ENCODE data around the gene STPG2. TPM values are rescaled to one million over a fixed set of nuclear protein-coding genes. Genes with fewer than 3 reads are reported as not detected.

STPG2 gene
- total and polyA plus RNA-seq, 10 of the 15 experiments (the other 5 are each of a cell fraction or from before 2014, with no cell fraction given) = 0.13 to 0.24 TPM; not detected in 8

DNA sequence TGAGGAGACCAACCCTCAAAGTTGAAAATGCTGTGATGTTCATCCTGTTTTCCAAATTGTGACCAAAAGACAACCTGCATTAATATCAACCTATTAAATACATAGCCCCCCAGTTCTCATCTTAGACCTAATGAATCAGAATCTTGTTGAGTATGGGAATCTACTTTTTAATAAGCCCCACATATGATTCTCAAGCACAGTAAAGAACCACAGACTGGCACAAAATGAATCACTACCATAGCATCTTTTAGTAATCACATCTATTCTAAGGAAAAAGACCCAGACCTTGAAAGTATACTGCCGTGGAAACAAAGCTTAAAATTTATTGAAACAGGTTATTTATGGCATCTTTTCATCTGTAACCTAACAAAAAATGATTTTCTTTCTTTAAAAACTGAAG lies 152.9 kb downstream of the STPG2 start:
- no peak for ATAC-seq
- DNase-seq (ENCODE audit: low read depth, low spot score) = no peak
- no peak for FAIRE-seq
- Histone ChIP-seq H3K36me3 (ENCODE audit: control insufficient read depth in 2 of 2, insufficient read depth in 2 of 2, low read length in 1 of 2) (no peaks in the 10 kb centered on the region), H3K9me3 (replicated peaks; ENCODE audit: control insufficient read depth, insufficient read depth, low read length) (no peaks in the 10 kb centered on the region), H3K79me2 (ENCODE audit: control insufficient read depth, insufficient read depth, low read length) (no peaks in the 10 kb centered on the region), H3K27me3 (replicated peaks in 1 of 2; ENCODE audit: control insufficient read depth in 2 of 2, insufficient read depth in 2 of 2, low read length in 1 of 2) (no peaks in the 10 kb centered on the region), H3K4me1 (ENCODE audit: control insufficient read depth, insufficient read depth, low read length) (no peaks in the 10 kb centered on the region), H3K9ac (ENCODE audit: control insufficient read depth, insufficient read depth, low read length) (no peak overlapping the region), H4K20me1 (ENCODE audit: control insufficient read depth, insufficient read depth) (no peaks in the 10 kb centered on the region), H3K4me3 (no peak overlapping the region), H3K27ac (ENCODE audit: control insufficient read depth, insufficient read depth) (no peak overlapping the region), H3K4me2 (ENCODE audit: control insufficient read depth, insufficient read depth) (no peak overlapping the region), H2AFZ (ENCODE audit: control insufficient read depth, low read depth, low read length) (no peak overlapping the region)
- no TSS peak for BruUV-seq (replicated peaks)
- POLR2A ChIA-PET = no interaction called here
- in situ Hi-C loops (cut with MboI) = no loop called here
- SMC1A ChIA-PET (ENCODE audit: uncharacterized antibody, unreplicated experiment) = no interaction called here
- CTCF ChIA-PET = no interaction called here
- RAD21 ChIA-PET (ENCODE audit: unreplicated experiment) = no interaction called here
- WGBS (ENCODE audit: insufficient coverage, insufficient replicate concordance, low lambda C conversion rate, missing lambda C conversion rate) = 0% methylated on average over 1 of the region's 1 CpG
- TF ChIP-seq RFX5 (IDR thresholded peaks at IDR 0.05; ENCODE audit: low read depth, low read length) = no peak
- no peak for TF ChIP-seq LARP7 (IDR thresholded peaks at IDR 0.05)
- TF ChIP-seq STAT3 (IDR thresholded peaks at IDR 0.05; ENCODE audit: low read depth, low read length) = no peak
- no peak for TF ChIP-seq ZNF274 (IDR thresholded peaks at IDR 0.05; ENCODE audit: insufficient read depth, insufficient read length)
- no peak for TF ChIP-seq HDGF (IDR thresholded peaks at IDR 0.05)
- TF ChIP-seq TAF1 (IDR thresholded peaks at IDR 0.05; ENCODE audit: borderline replicate concordance, low read depth, low read length) = no peak
- no peak for TF ChIP-seq MEF2A (IDR thresholded peaks at IDR 0.05; ENCODE audit: insufficient read depth, low read depth, low read length)
- TF ChIP-seq, protein P1, sequence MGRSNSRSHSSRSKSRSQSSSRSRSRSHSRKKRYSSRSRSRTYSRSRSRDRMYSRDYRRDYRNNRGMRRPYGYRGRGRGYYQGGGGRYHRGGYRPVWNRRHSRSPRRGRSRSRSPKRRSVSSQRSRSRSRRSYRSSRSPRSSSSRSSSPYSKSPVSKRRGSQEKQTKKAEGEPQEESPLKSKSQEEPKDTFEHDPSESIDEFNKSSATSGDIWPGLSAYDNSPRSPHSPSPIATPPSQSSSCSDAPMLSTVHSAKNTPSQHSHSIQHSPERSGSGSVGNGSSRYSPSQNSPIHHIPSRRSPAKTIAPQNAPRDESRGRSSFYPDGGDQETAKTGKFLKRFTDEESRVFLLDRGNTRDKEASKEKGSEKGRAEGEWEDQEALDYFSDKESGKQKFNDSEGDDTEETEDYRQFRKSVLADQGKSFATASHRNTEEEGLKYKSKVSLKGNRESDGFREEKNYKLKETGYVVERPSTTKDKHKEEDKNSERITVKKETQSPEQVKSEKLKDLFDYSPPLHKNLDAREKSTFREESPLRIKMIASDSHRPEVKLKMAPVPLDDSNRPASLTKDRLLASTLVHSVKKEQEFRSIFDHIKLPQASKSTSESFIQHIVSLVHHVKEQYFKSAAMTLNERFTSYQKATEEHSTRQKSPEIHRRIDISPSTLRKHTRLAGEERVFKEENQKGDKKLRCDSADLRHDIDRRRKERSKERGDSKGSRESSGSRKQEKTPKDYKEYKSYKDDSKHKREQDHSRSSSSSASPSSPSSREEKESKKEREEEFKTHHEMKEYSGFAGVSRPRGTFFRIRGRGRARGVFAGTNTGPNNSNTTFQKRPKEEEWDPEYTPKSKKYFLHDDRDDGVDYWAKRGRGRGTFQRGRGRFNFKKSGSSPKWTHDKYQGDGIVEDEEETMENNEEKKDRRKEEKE (IDR thresholded peaks at IDR 0.05) = no peak
- TF ChIP-seq NFXL1 (IDR thresholded peaks at IDR 0.05; ENCODE audit: borderline replicate concordance) = no peak
- TF ChIP-seq FOS (IDR thresholded peaks at IDR 0.05; ENCODE audit: borderline replicate concordance, extremely low read depth, insufficient read length) = no peak
- no peak for TF ChIP-seq ZBED1 (IDR thresholded peaks at IDR 0.05; ENCODE audit: borderline replicate concordance)
- TF ChIP-seq NRF1 (conservative IDR thresholded peaks at IDR 0.05; ENCODE audit: low read depth, low read length) = no peak
- no peak for TF ChIP-seq FOXM1 (IDR thresholded peaks at IDR 0.05; ENCODE audit: low read depth, low read length)
- no peak for TF ChIP-seq NR2F1 (conservative IDR thresholded peaks at IDR 0.05)
- no peak for TF ChIP-seq SMAD1 (IDR thresholded peaks at IDR 0.05; ENCODE audit: low read depth, partially characterized antibody)
- intact Hi-C loops (cut with micrococcal nuclease; ENCODE audit: unreplicated experiment) = no loop called here
